Measurements from ENCODE around the gene EPHB1.

Gene EPHB1

GRCh38 chr3:134887536-134887935, 92.5 kb downstream of the EPHB1 start:
- no peak for ATAC-seq
- no peak for TF ChIP-seq ZFP30 (CRISPR knock-in tag; IDR thresholded peaks at IDR 0.05)
- TF ChIP-seq CREB5 (CRISPR knock-in tag; IDR thresholded peaks at IDR 0.05; ENCODE audit: low read depth) = no peak
- no peak for TF ChIP-seq GLIS3 (CRISPR knock-in tag; IDR thresholded peaks at IDR 0.05)
- TF ChIP-seq, protein P1, sequence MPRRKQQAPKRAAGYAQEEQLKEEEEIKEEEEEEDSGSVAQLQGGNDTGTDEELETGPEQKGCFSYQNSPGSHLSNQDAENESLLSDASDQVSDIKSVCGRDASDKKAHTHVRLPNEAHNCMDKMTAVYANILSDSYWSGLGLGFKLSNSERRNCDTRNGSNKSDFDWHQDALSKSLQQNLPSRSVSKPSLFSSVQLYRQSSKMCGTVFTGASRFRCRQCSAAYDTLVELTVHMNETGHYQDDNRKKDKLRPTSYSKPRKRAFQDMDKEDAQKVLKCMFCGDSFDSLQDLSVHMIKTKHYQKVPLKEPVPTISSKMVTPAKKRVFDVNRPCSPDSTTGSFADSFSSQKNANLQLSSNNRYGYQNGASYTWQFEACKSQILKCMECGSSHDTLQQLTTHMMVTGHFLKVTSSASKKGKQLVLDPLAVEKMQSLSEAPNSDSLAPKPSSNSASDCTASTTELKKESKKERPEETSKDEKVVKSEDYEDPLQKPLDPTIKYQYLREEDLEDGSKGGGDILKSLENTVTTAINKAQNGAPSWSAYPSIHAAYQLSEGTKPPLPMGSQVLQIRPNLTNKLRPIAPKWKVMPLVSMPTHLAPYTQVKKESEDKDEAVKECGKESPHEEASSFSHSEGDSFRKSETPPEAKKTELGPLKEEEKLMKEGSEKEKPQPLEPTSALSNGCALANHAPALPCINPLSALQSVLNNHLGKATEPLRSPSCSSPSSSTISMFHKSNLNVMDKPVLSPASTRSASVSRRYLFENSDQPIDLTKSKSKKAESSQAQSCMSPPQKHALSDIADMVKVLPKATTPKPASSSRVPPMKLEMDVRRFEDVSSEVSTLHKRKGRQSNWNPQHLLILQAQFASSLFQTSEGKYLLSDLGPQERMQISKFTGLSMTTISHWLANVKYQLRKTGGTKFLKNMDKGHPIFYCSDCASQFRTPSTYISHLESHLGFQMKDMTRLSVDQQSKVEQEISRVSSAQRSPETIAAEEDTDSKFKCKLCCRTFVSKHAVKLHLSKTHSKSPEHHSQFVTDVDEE (CRISPR knock-in tag; IDR thresholded peaks at IDR 0.05) = no peak
- no peak for TF ChIP-seq ZNF8 (CRISPR knock-in tag; IDR thresholded peaks at IDR 0.05)
- TF ChIP-seq PATZ1 (CRISPR knock-in tag; IDR thresholded peaks at IDR 0.05; ENCODE audit: borderline replicate concordance) = no peak
- TF ChIP-seq RARB (CRISPR knock-in tag; IDR thresholded peaks at IDR 0.05) = no peak
- TF ChIP-seq ZFP3 (CRISPR knock-in tag; IDR thresholded peaks at IDR 0.05) = no peak

GRCh38 chr3:134892326-134892725, 97.3 kb downstream of the EPHB1 start:
- ATAC-seq = no peak
- no peak for TF ChIP-seq ARNTL (CRISPR knock-in tag; IDR thresholded peaks at IDR 0.05; ENCODE audit: borderline replicate concordance, low read depth)

- TF ChIP-seq ZFP3 (CRISPR knock-in tag; IDR thresholded peaks at IDR 0.05) = no peak
- no peak for TF ChIP-seq SNAI2 (CRISPR knock-in tag; IDR thresholded peaks at IDR 0.05)
- TF ChIP-seq GLIS3 (CRISPR knock-in tag; IDR thresholded peaks at IDR 0.05) = no peak
- TF ChIP-seq ZNF565 (CRISPR knock-in tag; conservative IDR thresholded peaks at IDR 0.05; ENCODE audit: low read depth) = no peak
- TF ChIP-seq, protein P1 (CRISPR knock-in tag; IDR thresholded peaks at IDR 0.05) = no peak
- TF ChIP-seq, protein P2, sequence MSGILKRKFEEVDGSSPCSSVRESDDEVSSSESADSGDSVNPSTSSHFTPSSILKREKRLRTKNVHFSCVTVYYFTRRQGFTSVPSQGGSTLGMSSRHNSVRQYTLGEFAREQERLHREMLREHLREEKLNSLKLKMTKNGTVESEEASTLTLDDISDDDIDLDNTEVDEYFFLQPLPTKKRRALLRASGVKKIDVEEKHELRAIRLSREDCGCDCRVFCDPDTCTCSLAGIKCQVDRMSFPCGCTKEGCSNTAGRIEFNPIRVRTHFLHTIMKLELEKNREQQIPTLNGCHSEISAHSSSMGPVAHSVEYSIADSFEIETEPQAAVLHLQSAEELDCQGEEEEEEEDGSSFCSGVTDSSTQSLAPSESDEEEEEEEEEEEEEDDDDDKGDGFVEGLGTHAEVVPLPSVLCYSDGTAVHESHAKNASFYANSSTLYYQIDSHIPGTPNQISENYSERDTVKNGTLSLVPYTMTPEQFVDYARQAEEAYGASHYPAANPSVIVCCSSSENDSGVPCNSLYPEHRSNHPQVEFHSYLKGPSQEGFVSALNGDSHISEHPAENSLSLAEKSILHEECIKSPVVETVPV (CRISPR knock-in tag; IDR thresholded peaks at IDR 0.05) = no peak
- TF ChIP-seq ZNF70 (CRISPR knock-in tag; IDR thresholded peaks at IDR 0.05) = no peak
- TF ChIP-seq RARB (CRISPR knock-in tag; IDR thresholded peaks at IDR 0.05) = no peak
- TF ChIP-seq CSDC2 (CRISPR knock-in tag; IDR thresholded peaks at IDR 0.05) = no peak
- no peak for TF ChIP-seq PPARA (CRISPR knock-in tag; IDR thresholded peaks at IDR 0.05; ENCODE audit: borderline replicate concordance)
- TF ChIP-seq POU6F1 (CRISPR knock-in tag; IDR thresholded peaks at IDR 0.05; ENCODE audit: borderline replicate concordance, low read depth) = no peak
- TF ChIP-seq PATZ1 (CRISPR knock-in tag; IDR thresholded peaks at IDR 0.05; ENCODE audit: borderline replicate concordance) = no peak
- ATAC-seq = no peak
These were observed 97.7 kb downstream of the EPHB1 start for GRCh38 chr3:134892761-134893160.

All from SK-N-SH treated with all-trans-retinoic acid at 6 μM for 48 hours (cell line).